Activated CD8-positive, alpha-beta memory T cell treated with anti-CD3 and anti-CD28 coated beads, Interleukin-2, amount 50 U/mL, for 1 hour (primary cell): ENCODE results near the gene ZFAND3.

Experiments
- DNase-seq: peaks from one replicate; pipeline ENCODE4 v3.0.0-alpha.2; 2020; ENCODE audit errors: extremely low read depth

The ZFAND3 gene

DNA sequence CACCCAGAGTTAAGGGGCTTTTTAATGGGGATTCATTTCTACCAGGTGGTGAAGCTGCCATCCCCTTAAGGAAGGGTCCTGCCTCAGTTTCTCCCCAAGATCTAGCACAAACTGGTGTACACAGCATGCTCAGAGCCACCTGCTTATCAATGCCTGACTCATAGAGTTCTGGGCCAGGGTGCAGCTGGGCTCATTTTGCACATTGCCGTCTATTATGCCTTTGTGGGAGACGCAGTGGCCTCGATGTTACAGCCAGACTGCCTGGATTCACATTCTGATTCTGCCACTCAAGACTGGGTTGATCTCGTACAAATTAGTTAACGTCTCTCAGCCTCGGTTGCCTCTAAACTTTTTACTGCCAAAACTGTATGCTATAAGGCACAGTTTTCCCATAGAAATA, 365.7 kb downstream of the ZFAND3 start:
- DNase-seq = no peak

DNA sequence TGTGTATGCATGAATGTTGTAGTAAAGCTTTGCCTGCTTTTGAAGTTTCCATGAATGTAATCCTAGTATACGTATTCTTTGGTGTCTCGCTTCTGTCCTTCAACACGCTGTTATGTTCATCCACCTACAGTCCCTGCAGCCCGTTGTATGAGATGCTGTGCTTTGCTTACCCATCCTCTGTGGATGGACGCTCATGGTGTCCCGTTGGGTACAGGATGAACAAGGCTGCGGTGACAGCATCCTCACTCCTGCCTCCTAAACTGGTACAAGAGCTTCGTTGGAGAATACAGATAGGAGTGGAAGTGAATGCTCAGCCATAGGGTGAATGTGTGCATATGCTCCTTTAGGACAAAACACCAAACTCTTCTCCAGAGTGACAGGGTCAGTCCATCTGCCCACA, 366.2 kb downstream of the ZFAND3 start:
- DNase-seq = no peak

DNA sequence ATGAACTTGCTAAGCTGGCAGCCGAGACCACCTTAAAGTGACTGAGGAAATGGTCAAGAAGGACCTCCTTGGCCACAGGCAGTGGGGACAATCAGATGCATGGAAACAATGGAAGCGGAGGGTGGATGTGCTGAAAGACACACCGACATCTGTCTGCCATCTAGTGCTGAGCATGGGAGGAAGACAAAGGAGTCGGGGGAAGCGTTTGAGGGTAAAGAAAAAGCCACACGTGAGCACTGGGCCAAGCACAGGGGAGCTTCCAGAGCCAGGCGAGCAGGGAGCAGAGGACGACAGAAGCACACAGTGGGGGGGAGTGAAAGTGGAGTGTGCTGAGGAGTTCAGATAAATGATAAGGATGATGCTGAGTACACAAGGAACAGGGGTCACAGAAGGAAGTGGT, 367.8 kb downstream of the ZFAND3 start:
- no peak for DNase-seq

DNA sequence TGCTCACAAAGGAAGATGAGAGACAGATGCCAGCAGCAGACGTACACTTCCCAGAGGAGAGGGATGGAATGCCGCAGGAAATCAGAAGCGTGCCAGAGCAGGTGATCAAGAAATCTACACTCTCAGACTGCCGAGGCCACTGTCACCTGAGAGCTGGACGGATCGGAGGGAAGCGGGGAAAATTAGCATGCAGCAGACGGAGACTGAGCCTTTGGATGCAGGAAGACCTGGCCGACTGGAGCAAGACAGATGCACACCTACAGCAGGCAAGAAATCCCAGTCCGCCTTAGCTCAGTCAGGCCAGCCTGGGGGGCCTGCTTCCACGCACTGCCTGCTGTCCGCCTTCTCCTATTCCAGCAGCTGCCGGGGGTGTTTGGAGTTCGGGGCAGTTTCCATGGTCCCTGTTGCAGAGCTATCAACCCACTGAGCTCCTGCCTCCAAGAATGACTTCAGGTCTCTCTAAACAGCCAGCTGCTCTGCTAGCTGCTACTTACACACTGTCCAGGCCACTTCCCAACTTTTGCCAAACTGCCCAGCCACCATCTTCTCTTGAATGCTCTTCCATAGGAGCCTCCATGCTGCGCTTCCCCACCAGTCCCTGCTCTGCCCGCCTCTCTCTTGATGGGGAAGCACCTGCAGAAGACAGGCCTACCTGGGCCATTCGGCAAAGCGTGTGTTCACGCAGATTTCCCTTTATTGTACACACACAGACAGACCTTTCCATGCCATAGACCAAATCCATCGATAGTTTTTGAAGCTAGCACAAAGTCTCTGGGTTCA, 368.5 kb downstream of the ZFAND3 start:
- no peak for DNase-seq

DNA sequence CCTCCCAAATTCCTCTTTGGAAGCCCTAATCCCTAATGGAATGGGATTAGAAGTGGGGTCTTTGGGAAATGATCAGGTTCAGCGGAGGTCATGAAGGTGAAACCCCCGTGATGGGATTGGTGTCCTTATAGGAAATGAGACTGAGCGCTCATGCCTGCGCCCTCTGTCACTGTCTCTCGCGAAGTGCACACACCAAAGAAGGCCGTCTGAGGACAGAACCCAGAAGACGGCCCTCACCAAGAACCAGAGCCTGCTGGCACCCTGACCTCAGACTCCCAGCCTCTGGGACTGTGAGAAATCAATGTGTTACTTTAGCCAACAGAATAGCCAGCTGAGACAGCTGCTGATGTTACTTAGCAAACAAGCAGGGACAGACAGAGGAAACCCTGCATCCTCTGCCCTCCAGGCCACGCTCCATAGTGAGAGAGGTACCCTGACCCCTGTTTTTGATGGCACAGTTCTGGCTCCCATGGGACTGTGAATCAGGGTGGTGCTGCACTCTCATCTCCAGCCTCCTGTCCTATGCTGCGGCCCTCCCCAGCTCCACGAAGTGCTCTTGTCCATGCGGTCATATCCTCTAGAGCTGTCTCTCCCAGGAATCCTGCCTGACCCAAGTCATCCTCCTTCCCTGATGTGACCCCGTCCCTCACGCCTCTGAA, 369.3 kb downstream of the ZFAND3 start:
- DNase-seq = no peak

DNA sequence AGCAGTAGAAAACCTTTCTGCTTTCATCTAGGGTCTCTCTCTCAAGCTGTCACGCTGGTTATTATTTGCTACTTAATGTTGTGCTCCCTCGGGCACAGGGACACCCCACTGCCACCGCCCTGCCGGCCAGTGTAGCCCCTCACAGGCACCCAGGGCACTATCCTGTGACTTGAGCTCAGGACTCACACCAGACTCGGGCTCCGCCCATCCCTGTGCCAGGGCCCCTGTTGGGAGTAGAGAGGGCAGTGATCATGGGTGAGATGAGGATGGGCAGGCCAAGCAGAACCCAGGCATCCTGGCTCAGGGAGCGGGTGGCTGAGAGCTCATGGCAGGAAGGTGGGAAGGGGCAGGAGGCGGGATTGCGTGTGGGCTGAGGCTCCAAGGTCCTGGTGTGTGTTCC, 371.9 kb downstream of the ZFAND3 start:
- no peak for DNase-seq

DNA sequence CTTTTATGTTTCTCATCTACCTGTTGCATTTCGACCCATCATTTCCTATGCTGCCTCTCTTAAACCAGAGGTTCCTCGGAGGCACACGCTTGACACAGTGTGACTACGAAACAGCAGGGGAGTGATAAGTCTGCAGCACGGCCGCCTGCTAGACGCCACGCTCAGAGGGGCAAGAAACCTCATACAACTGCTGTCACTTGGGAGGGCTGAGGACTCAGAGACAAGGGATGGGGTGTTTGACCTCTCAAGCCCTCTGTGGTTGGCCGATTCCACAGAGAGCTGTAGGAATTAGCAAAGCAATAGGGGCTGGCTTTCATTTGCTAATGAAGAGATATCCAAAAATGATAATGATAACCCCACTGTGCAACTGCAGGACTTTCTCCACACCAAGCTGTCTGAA, 372.5 kb downstream of the ZFAND3 start:
- DNase-seq = no peak

DNA sequence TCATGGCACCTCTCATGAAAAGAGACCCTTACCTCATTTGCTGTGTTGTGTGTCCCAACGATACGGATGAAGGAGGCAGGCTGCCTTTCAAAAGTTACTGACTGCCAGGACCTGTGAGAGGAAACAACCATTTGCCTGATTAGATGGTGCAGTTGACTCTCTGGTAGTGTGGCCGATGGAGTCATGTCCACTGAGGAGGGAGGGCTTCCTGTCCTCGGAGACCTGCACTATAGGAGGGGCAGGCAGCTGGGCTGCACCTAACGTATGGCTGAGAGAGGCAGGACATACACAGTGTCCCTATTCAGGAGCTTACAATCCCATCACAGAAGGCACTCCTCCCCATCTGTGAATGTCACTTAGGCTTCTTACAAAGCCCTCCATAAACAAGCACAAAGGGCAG, 373.0 kb downstream of the ZFAND3 start:
- DNase-seq = no peak

DNA sequence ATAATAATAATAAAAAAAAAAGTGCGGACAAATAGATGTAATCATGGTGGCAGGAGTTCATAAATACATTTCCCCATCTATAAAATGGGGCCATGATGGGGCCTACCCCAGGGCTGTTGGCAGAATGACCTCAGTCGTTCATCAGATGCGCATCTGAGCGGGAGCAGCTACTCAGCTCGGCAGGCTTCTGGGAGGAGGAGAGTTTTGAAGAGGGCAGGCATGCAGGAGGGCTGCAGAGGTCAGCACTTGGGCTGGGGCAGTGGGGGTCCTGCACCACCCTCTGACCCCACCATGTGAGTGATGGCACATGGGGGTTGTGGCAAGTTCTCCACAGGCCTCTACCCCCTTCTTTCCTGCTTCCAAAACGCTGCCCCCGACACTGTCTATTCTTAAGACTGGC, 373.5 kb downstream of the ZFAND3 start:
- DNase-seq = no peak

DNA sequence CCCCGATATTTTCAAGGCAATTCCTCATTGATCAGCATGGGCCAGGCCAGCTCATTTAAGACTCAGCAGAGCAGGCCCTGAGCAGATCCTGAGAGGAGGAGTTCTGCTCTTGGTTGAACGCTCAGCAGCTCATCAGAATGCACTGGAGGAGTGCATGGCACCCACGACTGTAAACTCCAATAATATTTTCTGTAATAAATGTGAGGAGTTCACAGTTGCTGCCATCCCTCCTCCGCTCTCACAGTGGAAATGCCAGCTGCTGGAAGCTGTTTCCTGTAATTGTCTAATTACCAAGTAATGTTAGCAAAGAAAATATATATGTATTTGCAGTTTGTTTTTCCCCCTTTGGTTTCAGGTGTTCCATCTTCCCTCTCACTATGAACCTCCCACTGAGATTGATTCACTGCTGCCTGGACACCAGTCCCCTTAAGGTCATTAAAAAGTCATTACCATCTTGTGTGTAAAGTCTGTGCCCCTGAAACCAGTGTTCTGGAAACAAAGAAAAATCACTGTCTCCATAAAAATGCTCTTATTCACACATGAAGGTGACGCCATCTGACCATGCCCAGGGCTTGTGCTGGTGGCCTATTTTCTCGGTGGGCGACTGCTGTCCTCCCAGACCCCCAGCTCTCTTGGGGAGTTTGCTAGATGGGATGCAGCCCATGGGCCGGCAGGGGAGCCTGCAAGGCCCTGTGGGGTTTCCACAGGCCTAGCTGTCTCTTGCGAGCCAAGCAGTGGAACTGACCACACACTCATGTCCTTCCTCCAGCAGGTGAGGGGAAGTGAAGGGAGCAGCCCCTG, 374.2 kb downstream of the ZFAND3 start:
- DNase-seq = no peak

DNA sequence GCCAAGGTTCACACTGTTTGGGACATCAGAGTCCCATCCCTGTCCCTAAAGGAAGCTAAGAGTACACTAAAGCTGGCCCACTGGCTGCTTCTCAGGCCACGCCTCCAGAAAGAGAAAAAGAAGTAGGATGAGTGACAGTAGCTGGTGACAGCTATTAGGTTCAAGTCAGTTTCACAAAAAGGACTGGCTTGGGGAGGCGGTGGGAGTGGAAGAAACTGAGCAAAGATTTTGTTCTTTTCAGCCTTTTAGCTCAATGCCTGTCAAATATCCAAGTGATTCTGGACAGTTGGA, 374.7 kb downstream of the ZFAND3 start:
- DNase-seq = no peak

DNA sequence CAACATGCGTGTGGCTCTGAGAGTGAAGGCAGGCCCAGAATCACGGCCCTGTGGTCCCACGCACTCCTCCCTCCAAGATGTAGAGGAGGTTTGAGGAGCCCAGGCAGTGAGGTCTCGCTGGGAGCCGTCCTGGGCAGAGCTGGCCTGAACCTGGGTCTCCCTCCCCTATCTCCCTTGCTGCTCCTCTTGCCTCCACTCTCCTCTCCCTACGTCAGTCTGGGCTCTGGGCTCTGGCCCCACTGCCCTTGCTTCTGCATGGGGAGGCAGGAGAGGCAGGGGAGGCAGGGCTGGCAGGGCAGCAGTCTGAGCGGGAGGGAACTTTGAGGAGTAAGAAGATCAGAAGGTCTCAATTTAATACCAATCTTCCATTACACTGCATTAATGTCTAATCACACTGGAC, 375.1 kb downstream of the ZFAND3 start:
- DNase-seq = no peak

DNA sequence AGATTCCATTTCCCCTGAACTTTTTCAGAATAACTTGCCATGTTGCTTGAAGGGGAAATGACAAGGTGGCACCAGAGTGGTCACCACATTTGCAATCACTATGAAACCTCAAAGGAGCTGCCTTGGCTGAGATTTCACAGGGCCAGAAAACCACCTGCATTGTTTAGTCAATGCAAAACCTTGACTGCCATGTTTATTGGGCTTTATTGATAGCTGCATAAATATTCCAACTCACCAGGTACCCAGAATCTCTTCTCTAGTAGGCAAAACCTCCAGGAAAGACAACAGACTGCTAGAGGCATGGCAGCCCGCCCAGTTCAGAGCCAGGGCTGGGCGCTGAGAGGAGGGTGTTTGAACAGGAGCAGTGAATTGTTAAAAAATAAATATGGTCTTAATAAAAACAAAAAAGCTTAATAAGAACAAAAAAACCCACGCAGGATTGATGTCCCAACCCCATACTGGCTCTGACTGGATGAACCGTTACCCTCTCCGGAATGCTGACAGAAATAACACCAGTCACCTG, 375.6 kb downstream of the ZFAND3 start:
- DNase-seq = no peak

DNA sequence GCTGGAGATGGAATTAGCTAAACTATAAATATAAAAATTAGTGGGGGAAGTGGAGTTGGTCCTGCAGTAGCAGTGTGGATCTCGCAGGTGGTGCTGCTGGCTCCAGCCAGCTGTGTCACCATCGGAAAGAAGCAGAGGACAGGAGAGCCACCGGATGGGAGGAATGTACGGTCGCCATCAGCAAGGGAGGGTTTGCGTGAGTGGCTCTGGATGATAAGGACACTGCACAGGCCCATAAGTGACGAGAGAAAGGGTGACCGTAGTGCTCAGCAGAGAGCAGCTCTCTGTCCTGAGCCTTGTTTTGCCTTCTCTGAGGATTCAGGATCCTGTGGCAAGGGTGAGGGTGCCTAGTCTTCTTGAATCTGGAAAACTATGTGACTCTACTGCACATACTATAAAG, 378.7 kb downstream of the ZFAND3 start:
- no peak for DNase-seq
